GM23338 (cell line): ENCODE measurements around the gene SH3RF2. TPM values are rescaled to one million over a fixed set of nuclear protein-coding genes. Genes with fewer than 3 reads are reported as not detected.

Experiments
- ATAC-seq: fragments of 200-7000 bp; cut with Tn5 transposase; 3 replicates; pipeline ENCODE4 v1.9.1; 2020
- DNase-seq: peaks from one replicate; pipeline ENCODE4 v3.0.0-alpha.2; 2015; ENCODE audit warnings: low spot score
- H2AFZ ChIP-seq: fragments of 200-600 bp; sonication (generic); 2 replicates; pipeline ENCODE4 v1.8.0; 2016; ENCODE audit warnings: antibody characterized with exemption, mild to moderate bottlenecking, moderate library complexity
- H3F3A ChIP-seq: fragments of 200-600 bp; sonication (generic); replicated peaks from 2 replicates; pipeline ENCODE4 v1.8.0; 2017; ENCODE audit warnings: antibody characterized with exemption, mixed run types, low read depth
- H3K27ac ChIP-seq: fragments of 200-600 bp; sonication (generic); 2 replicates; pipeline ENCODE4 v1.6.1; 2016; ENCODE audit warnings: low read depth
- H3K27me3 ChIP-seq: fragments of 200-600 bp; sonication (generic); 2 replicates; pipeline ENCODE4 v1.8.0; 2016; ENCODE audit warnings: mild to moderate bottlenecking, mixed run types, moderate library complexity; ENCODE audit not compliant: insufficient read depth
- H3K36me3 ChIP-seq: fragments of 200-600 bp; sonication (generic); 2 replicates; pipeline ENCODE4 v1.8.0; 2016; ENCODE audit warnings: mild to moderate bottlenecking; ENCODE audit not compliant: insufficient read depth
- H3K4me1 ChIP-seq: fragments of 200-600 bp; sonication (generic); 2 replicates; pipeline ENCODE4 v1.8.0; 2016; ENCODE audit warnings: mild to moderate bottlenecking, moderate library complexity; ENCODE audit not compliant: insufficient read depth
- H3K4me2 ChIP-seq: fragments of 200-600 bp; sonication (generic); 2 replicates; pipeline ENCODE4 v1.7.1; 2017; ENCODE audit warnings: mixed run types
- H3K4me3 ChIP-seq: fragments of 200-600 bp; sonication (generic); 2 replicates; pipeline ENCODE4 v1.6.1; 2016; ENCODE audit warnings: mixed run types
- H3K79me2 ChIP-seq: fragments of 200-600 bp; sonication (generic); replicated peaks from 2 replicates; pipeline ENCODE4 v1.8.0; 2017; ENCODE audit warnings: mild to moderate bottlenecking; ENCODE audit not compliant: insufficient read depth
- H3K9me2 ChIP-seq: fragments of 200-600 bp; sonication (generic); 2 replicates; pipeline ENCODE4 v1.8.0; 2017; ENCODE audit not compliant: insufficient read depth
- H4K20me1 ChIP-seq: fragments of 200-600 bp; sonication (generic); replicated peaks from 2 replicates; pipeline ENCODE4 v1.8.0; 2017; ENCODE audit warnings: mild to moderate bottlenecking; ENCODE audit not compliant: insufficient read depth
- H3K27ac Mint-ChIP-seq: 2 replicates; pipeline ENCODE4 v1.8.0; 2020; ENCODE audit warnings: inconsistent platforms, mild to moderate bottlenecking, moderate library complexity, mixed read lengths
- H3K27me3 Mint-ChIP-seq: 3 replicates; pipeline ENCODE4 v1.8.0; 2022; ENCODE audit warnings: low read depth, mild to moderate bottlenecking, moderate library complexity, mixed read lengths, inconsistent platforms; ENCODE audit not compliant: insufficient read depth, poor library complexity
- H3K36me3 Mint-ChIP-seq: 3 replicates; pipeline ENCODE4 v1.8.0; 2021; ENCODE audit warnings: low read depth, mild to moderate bottlenecking, inconsistent platforms, moderate library complexity, mixed read lengths
- H3K4me1 Mint-ChIP-seq: 3 replicates; pipeline ENCODE4 v1.8.0; 2020; ENCODE audit warnings: mild to moderate bottlenecking, inconsistent platforms, mixed read lengths
- H3K4me3 Mint-ChIP-seq: 3 replicates; pipeline ENCODE4 v1.8.0; 2021; ENCODE audit warnings: moderate library complexity, mild to moderate bottlenecking, inconsistent platforms, mixed read lengths
- H3K9me3 Mint-ChIP-seq: 3 replicates; pipeline ENCODE4 v1.8.0; 2020; ENCODE audit warnings: moderate library complexity, mild to moderate bottlenecking, inconsistent platforms, mixed read lengths
- JUNB ChIP-seq: IDR thresholded peaks from one replicate; pipeline ENCODE4 v1.6.1; 2016; ENCODE audit warnings: antibody characterized with exemption; ENCODE audit not compliant: unreplicated experiment
- ZNF331 ChIP-seq: fragments of 250-450 bp; sonication (Bioruptor Pico); IDR thresholded peaks from 2 replicates; pipeline ENCODE4 v1.5.0; 2020; ENCODE audit warnings: low read depth, mild to moderate bottlenecking, moderate library complexity
- polyA plus RNA-seq: library from polyadenylated mRNA; unstranded; fragments of >200 nt; fragmentation: Nextera tagmentation; extraction: Ambion mirVana; gene quantifications from 2 replicates; pipeline ENCODE4 v1.2.1, GENCODE V29; 2016
- total RNA-seq: library from RNA; depleted of rRNA; stranded (reverse); fragments of >200 nt; shearing (Covaris generic); gene quantifications from 2 replicates; pipeline ENCODE4 v1.2.3, GENCODE V29; 2014
- TF ChIP-seq, protein P1 (sequence below): fragments of 250-450 bp; sonication (Bioruptor Pico); IDR thresholded peaks from 2 replicates; pipeline ENCODE4 v1.5.0; 2020; ENCODE audit warnings: mild to moderate bottlenecking, moderate library complexity
- TF ChIP-seq, protein P2 (sequence below), 2 experiments: fragments of 200-600 bp in 1 of 2; sonication (generic) in 1 of 2; conservative IDR thresholded peaks; 2 replicates each; pipeline versions ENCODE4 v1.5.1 to v1.6.1; 2016 to 2017; ENCODE audit warnings: antibody characterized with exemption in 2 of 2, low read depth in 2 of 2, mild to moderate bottlenecking in 2 of 2, moderate library complexity in 1 of 2

The SH3RF2 gene
- total and polyA plus RNA-seq, 2 experiments from 2014 or later: 1.7 to 2.4 TPM

- TF ChIP-seq, protein P1, sequence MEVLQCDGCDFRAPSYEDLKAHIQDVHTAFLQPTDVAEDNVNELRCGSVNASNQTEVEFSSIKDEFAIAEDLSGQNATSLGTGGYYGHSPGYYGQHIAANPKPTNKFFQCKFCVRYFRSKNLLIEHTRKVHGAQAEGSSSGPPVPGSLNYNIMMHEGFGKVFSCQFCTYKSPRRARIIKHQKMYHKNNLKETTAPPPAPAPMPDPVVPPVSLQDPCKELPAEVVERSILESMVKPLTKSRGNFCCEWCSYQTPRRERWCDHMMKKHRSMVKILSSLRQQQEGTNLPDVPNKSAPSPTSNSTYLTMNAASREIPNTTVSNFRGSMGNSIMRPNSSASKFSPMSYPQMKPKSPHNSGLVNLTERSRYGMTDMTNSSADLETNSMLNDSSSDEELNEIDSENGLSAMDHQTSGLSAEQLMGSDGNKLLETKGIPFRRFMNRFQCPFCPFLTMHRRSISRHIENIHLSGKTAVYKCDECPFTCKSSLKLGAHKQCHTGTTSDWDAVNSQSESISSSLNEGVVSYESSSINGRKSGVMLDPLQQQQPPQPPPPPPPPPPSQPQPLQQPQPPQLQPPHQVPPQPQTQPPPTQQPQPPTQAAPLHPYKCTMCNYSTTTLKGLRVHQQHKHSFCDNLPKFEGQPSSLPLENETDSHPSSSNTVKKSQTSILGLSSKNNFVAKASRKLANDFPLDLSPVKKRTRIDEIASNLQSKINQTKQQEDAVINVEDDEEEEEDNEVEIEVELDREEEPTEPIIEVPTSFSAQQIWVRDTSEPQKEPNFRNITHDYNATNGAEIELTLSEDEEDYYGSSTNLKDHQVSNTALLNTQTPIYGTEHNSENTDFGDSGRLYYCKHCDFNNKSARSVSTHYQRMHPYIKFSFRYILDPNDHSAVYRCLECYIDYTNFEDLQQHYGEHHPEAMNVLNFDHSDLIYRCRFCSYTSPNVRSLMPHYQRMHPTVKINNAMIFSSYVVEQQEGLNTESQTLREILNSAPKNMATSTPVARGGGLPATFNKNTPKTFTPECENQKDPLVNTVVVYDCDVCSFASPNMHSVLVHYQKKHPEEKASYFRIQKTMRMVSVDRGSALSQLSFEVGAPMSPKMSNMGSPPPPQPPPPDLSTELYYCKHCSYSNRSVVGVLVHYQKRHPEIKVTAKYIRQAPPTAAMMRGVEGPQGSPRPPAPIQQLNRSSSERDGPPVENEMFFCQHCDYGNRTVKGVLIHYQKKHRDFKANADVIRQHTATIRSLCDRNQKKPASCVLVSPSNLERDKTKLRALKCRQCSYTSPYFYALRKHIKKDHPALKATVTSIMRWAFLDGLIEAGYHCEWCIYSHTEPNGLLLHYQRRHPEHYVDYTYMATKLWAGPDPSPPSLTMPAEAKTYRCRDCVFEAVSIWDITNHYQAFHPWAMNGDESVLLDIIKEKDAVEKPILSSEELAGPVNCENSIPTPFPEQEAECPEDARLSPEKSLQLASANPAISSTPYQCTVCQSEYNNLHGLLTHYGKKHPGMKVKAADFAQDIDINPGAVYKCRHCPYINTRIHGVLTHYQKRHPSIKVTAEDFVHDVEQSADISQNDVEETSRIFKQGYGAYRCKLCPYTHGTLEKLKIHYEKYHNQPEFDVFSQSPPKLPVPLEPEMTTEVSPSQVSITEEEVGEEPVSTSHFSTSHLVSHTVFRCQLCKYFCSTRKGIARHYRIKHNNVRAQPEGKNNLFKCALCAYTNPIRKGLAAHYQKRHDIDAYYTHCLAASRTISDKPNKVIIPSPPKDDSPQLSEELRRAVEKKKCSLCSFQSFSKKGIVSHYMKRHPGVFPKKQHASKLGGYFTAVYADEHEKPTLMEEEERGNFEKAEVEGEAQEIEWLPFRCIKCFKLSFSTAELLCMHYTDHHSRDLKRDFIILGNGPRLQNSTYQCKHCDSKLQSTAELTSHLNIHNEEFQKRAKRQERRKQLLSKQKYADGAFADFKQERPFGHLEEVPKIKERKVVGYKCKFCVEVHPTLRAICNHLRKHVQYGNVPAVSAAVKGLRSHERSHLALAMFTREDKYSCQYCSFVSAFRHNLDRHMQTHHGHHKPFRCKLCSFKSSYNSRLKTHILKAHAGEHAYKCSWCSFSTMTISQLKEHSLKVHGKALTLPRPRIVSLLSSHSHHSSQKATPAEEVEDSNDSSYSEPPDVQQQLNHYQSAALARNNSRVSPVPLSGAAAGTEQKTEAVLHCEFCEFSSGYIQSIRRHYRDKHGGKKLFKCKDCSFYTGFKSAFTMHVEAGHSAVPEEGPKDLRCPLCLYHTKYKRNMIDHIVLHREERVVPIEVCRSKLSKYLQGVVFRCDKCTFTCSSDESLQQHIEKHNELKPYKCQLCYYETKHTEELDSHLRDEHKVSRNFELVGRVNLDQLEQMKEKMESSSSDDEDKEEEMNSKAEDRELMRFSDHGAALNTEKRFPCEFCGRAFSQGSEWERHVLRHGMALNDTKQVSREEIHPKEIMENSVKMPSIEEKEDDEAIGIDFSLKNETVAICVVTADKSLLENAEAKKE (CRISPR knock-in tag): no peak
- no peak for TF ChIP-seq ZNF331 (CRISPR knock-in tag)
Observed at GRCh38 chr5:146060221-146060585, 123.8 kb downstream of the SH3RF2 start (continued).

DNA sequence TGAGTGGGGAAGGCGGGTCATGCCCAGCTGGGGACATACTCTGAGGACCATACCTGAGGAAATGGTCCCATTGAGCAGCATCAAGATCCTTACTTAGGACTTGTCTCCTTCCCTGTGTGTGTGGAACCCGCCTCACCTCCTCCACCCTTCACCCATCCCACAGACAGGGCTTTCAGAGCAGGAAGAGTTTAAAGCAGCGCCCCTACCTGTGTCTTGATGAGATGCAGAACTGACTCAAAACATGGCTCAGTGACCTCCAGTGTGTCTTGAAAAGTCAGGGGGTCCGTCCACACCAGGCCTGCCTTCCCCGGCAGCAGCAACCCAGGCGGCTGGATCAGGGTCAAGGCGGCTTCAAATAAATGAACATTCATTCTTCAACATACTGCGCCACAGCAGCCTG is 130.6 kb downstream of the SH3RF2 start:
- no peaks in the 10 kb centered on the region for H3K79me2 ChIP-seq
- Mint-ChIP-seq H3K4me3 (no peak overlapping the region), H3K27me3 (peaks cover 2% of the 10 kb centered on the region), H3K4me1 (peaks cover 4% of the 10 kb centered on the region), H3K27ac (no peak overlapping the region), H3K9me3 (peaks cover 3% of the 10 kb centered on the region; the same call in 1 of the 3 replicates), H3K36me3 (no peaks in the 10 kb centered on the region)
- no peak overlapping the region for H3K4me2 ChIP-seq
- H3K9me2 ChIP-seq: no peaks in the 10 kb centered on the region
- H3F3A ChIP-seq: no peaks in the 10 kb centered on the region
- no peak overlapping the region for H3K27ac ChIP-seq
- DNase-seq (no peak), ATAC-seq (peak; percentile 37; the same call in 2 of the 3 replicates)
- H4K20me1 ChIP-seq: no peaks in the 10 kb centered on the region
- TF ChIP-seq, protein P2, sequence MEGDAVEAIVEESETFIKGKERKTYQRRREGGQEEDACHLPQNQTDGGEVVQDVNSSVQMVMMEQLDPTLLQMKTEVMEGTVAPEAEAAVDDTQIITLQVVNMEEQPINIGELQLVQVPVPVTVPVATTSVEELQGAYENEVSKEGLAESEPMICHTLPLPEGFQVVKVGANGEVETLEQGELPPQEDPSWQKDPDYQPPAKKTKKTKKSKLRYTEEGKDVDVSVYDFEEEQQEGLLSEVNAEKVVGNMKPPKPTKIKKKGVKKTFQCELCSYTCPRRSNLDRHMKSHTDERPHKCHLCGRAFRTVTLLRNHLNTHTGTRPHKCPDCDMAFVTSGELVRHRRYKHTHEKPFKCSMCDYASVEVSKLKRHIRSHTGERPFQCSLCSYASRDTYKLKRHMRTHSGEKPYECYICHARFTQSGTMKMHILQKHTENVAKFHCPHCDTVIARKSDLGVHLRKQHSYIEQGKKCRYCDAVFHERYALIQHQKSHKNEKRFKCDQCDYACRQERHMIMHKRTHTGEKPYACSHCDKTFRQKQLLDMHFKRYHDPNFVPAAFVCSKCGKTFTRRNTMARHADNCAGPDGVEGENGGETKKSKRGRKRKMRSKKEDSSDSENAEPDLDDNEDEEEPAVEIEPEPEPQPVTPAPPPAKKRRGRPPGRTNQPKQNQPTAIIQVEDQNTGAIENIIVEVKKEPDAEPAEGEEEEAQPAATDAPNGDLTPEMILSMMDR (conservative IDR thresholded peaks at IDR 0.05; ENCODE audit: low read depth in 2 of 2): 0 out of 4 replicates have a peak, but pooled peaks of 1 of the 2 experiments have one; percentile 10
- no peak for TF ChIP-seq JUNB
- H2AFZ ChIP-seq: no peak overlapping the region
- H3K4me3 ChIP-seq: no peak overlapping the region
- H3K4me1 ChIP-seq: no peaks in the 10 kb centered on the region; the same call in 1 of the 2 replicates
- H3K27me3 ChIP-seq: peaks cover 15% of the 10 kb centered on the region
- H3K36me3 ChIP-seq: no peaks in the 10 kb centered on the region
